Esophagus (tissue), 2 donors: Measurements from ENCODE around the gene LMBRD1. TPM values are rescaled to one million over a fixed set of nuclear protein-coding genes. Genes with fewer than 3 reads are reported as not detected.
A peak's percentile ranks its signal among the peaks of the same experiment; 100 is the strongest.
"Not testable (repeated sequence)": the region's sequence is repeated elsewhere in the genome, so short reads cannot be mapped to it uniquely, and the experiment has no call there.

Source experiments
- H3K27ac ChIP-seq, 2 donors: one replicate each; pipeline ENCODE4 v1.5.1; 2013; ENCODE audit warnings: low read depth in 2 of 2, mild to moderate bottlenecking in 2 of 2, inconsistent platforms in 1 of 2, low read length in 1 of 2, moderate library complexity in 1 of 2
- H3K27me3 ChIP-seq, 2 donors: one replicate each; pipeline ENCODE4 v1.6.1; 2013; ENCODE audit warnings: low read length in 2 of 2, control low read depth in 1 of 2, mild to moderate bottlenecking in 1 of 2; ENCODE audit not compliant: insufficient read depth in 2 of 2, control insufficient read depth in 1 of 2
- H3K36me3 ChIP-seq, 2 donors: one replicate each; pipeline ENCODE4 v1.6.1; 2013; ENCODE audit warnings: low read length in 1 of 2; ENCODE audit not compliant: control insufficient read depth in 2 of 2, insufficient read depth in 2 of 2
- H3K4me1 ChIP-seq, 2 donors: one replicate each; pipeline ENCODE4 v1.6.1; 2013; ENCODE audit warnings: low read length in 1 of 2; ENCODE audit not compliant: control insufficient read depth in 2 of 2, insufficient read depth in 2 of 2
- H3K4me3 ChIP-seq, 2 donors: one replicate each; pipeline ENCODE4 v1.5.1; 2013; ENCODE audit warnings: low read length in 2 of 2, mild to moderate bottlenecking in 2 of 2, low read depth in 1 of 2, moderate library complexity in 1 of 2
- H3K9me3 ChIP-seq, 2 donors: one replicate each; pipeline ENCODE4 v1.6.1; 2013; ENCODE audit warnings: mild to moderate bottlenecking in 2 of 2, low read depth in 1 of 2, low read length in 1 of 2, moderate library complexity in 1 of 2; ENCODE audit not compliant: control insufficient read depth in 2 of 2, insufficient read depth in 1 of 2
- WGBS, 2 donors: extraction: QIAGEN DNeasy Blood & Tissue Kit; methylation state at CpG; one replicate each; pipeline ENCODE4 v1.1.7; 2013; 5-methylcytosine and 5-hydroxymethylcytosine counted together
- polyA plus RNA-seq, 2 donors: library from polyadenylated mRNA; stranded (reverse); fragments of 200-250 nt; gene quantifications; one replicate each; pipeline ENCODE4 v1.2.3, GENCODE V29; 2013
- donor health status: healthy with polysubstance abuse.
- donor health status: Bipolar disorder and iron deficiency.

Gene LMBRD1
- 10 to 100 TPM; 22.3 to 28.0 TPM for polyA plus RNA-seq

- Histone ChIP-seq H3K27me3 (no peaks in the 10 kb centered on the region), H3K9me3 (no peaks in the 10 kb centered on the region), H3K4me1 (peaks cover 0 to under 1% of the 10 kb centered on the region in 2 donors), H3K4me3 (peak within 1 kb of the TSS; percentile 82 to 88), H3K36me3 (no peaks in the 10 kb centered on the region), H3K27ac (peak within 1 kb of the TSS; percentile 98 to 99)
- 1 to 2% methylated on average over 36 to 39 of the region's 39 CpGs for WGBS, 2 donors
These were observed at the start of gene LMBRD1 for GRCh38 chr6:69796642-69797390. LMBRD1 (minus strand) TSS chr6:69797010; CDS start chr6:69796881, 129 bp downstream.

- Histone ChIP-seq H3K36me3 (no peaks in the 10 kb centered on the region), H3K27ac (no peak overlapping the region), H3K4me3 (no peak overlapping the region), H3K4me1 (no peaks in the 10 kb centered on the region), H3K27me3 (no peaks in the 10 kb centered on the region), H3K9me3 (no peaks in the 10 kb centered on the region)
- 76 to 78% methylated on average over 2 of the region's 2 CpGs for WGBS, 2 donors
These were observed 49.5 kb upstream of the LMBRD1 start for GRCh38 chr6:69846312-69846711.

GRCh38 chr6:69843189-69843588, 46.4 kb upstream of the LMBRD1 start:
- Histone ChIP-seq H3K27ac (no peak overlapping the region), H3K4me1 (no peaks in the 10 kb centered on the region), H3K27me3 (no peaks in the 10 kb centered on the region), H3K9me3 (no peaks in the 10 kb centered on the region), H3K36me3 (no peaks in the 10 kb centered on the region), H3K4me3 (no peak overlapping the region)
- WGBS, 2 donors = 77 to 79% methylated on average over 1 of the region's 1 CpG

GRCh38 chr6:69841862-69842261, 45.1 kb upstream of the LMBRD1 start:
- WGBS, 2 donors = 74 to 79% methylated on average over 1 of the region's 1 CpG
- Histone ChIP-seq H3K36me3 (no peaks in the 10 kb centered on the region), H3K27ac (no peak overlapping the region), H3K4me1 (no peaks in the 10 kb centered on the region), H3K27me3 (no peaks in the 10 kb centered on the region), H3K9me3 (no peaks in the 10 kb centered on the region), H3K4me3 (no peak overlapping the region)

GRCh38 chr6:69835414-69836179, 38.8 kb upstream of the LMBRD1 start:
- 5 to 7% methylated on average over 5 of the region's 5 CpGs for WGBS, 2 donors
- H3K9me3 ChIP-seq = no peaks in the 10 kb centered on the region
- no peak overlapping the region for H3K4me3 ChIP-seq
- H3K36me3 ChIP-seq = no peaks in the 10 kb centered on the region
- H3K4me1 ChIP-seq = no peaks in the 10 kb centered on the region
- H3K27me3 ChIP-seq = no peaks in the 10 kb centered on the region
- no peak overlapping the region for H3K27ac ChIP-seq

GRCh38 chr6:69832558-69832957, 35.7 kb upstream of the LMBRD1 start:
- H3K36me3 ChIP-seq = no peaks in the 10 kb centered on the region
- no peak overlapping the region for H3K4me3 ChIP-seq
- no peak overlapping the region for H3K27ac ChIP-seq

GRCh38 chr6:69827276-69827893, 30.6 kb upstream of the LMBRD1 start:
- H3K4me1 ChIP-seq = no peaks in the 10 kb centered on the region
- H3K27me3 ChIP-seq = no peaks in the 10 kb centered on the region
- 29 to 65% methylated on average over 2 of the region's 2 CpGs for WGBS, 2 donors

More at GRCh38 chr6:69832558-69832957, 35.7 kb upstream of the LMBRD1 start:
- no peaks in the 10 kb centered on the region for H3K9me3 ChIP-seq
- H3K27me3 ChIP-seq = no peaks in the 10 kb centered on the region
- no peaks in the 10 kb centered on the region for H3K4me1 ChIP-seq

GRCh38 chr6:69825904-69826303, 29.1 kb upstream of the LMBRD1 start:
- WGBS, 2 donors = 58 to 75% methylated on average over 1 of the region's 1 CpG
- H3K4me1 ChIP-seq = no peaks in the 10 kb centered on the region
- H3K4me3 ChIP-seq = no peak overlapping the region
- no peaks in the 10 kb centered on the region for H3K27me3 ChIP-seq
- H3K9me3 ChIP-seq = no peaks in the 10 kb centered on the region
- no peak overlapping the region for H3K27ac ChIP-seq
- no peaks in the 10 kb centered on the region for H3K36me3 ChIP-seq

More at GRCh38 chr6:69827276-69827893, 30.6 kb upstream of the LMBRD1 start:
- H3K27ac ChIP-seq = no peak overlapping the region
- H3K36me3 ChIP-seq = no peaks in the 10 kb centered on the region
- H3K9me3 ChIP-seq = no peaks in the 10 kb centered on the region
- no peak overlapping the region for H3K4me3 ChIP-seq

- not testable (repeated sequence) for H3K4me3 ChIP-seq, H3K9me3 ChIP-seq, H3K4me1 ChIP-seq, H3K36me3 ChIP-seq, H3K27ac ChIP-seq, H3K27me3 ChIP-seq
- 82% methylated on average over 5 of the region's 5 CpGs for WGBS, 2 donors
These were observed 27.5 kb upstream of the LMBRD1 start for GRCh38 chr6:69824355-69824754.
